OCI-LY3 (cell line): ENCODE results near the gene KTI12.
"Not testable (repeated sequence)": the region's sequence is repeated elsewhere in the genome, so short reads cannot be mapped to it uniquely, and the experiment has no call there.

Source experiments
- H2AFZ ChIP-seq: fragments of 200-600, 300-600 bp; shearing (Covaris generic); 2 replicates; pipeline ENCODE4 v1.6.0; 2014; ENCODE audit warnings: antibody characterized with exemption, low read depth, low read length
- H3K27ac ChIP-seq: fragments of 200-600, 300-600 bp; sonication (generic); 2 replicates; pipeline ENCODE4 v1.5.1; 2014; ENCODE audit warnings: mild to moderate bottlenecking, low read length, moderate library complexity, mixed read lengths
- H3K27me3 ChIP-seq: fragments of 200-600, 300-600 bp; sonication (generic); 2 replicates; pipeline ENCODE4 v1.6.1; 2014; ENCODE audit warnings: low read depth, low read length, mixed read lengths
- H3K36me3 ChIP-seq: fragments of 200-600, 300-600 bp; sonication (generic); replicated peaks from 2 replicates; pipeline ENCODE3; 2014; ENCODE audit warnings: low read depth, low read length, mixed read lengths
- H3K4me1 ChIP-seq: fragments of 300-600, 200-600 bp; sonication (generic); 2 replicates; pipeline ENCODE4 v1.6.1; 2014; ENCODE audit warnings: low read length, mixed read lengths
- H3K4me2 ChIP-seq: fragments of 200-600, 300-600 bp; sonication (generic); 2 replicates; pipeline ENCODE4 v1.6.1; 2014; ENCODE audit warnings: low read length, mixed read lengths
- H3K4me3 ChIP-seq: fragments of 300-600, 200-600 bp; sonication (generic); 2 replicates; pipeline ENCODE4 v1.5.1; 2014; ENCODE audit warnings: antibody characterized with exemption, mild to moderate bottlenecking, low read length, moderate library complexity
- H3K79me2 ChIP-seq: fragments of 300-600, 200-600 bp; shearing (Covaris generic); 2 replicates; pipeline ENCODE4 v1.6.1; 2014; ENCODE audit warnings: mild to moderate bottlenecking, low read length, mixed read lengths
- H3K9ac ChIP-seq: fragments of 300-600, 200-600 bp; shearing (Covaris generic); 2 replicates; pipeline ENCODE4 v1.6.0; 2014; ENCODE audit warnings: mild to moderate bottlenecking, low read length, moderate library complexity
- H3K9me3 ChIP-seq: fragments of 200-600, 300-600 bp; shearing (Covaris generic); 2 replicates; pipeline ENCODE4 v1.6.1; 2014; ENCODE audit warnings: low read length, mixed read lengths; ENCODE audit not compliant: insufficient read depth
- H4K20me1 ChIP-seq: fragments of 200-600, 300-600 bp; sonication (generic); 2 replicates; pipeline ENCODE4 v1.6.1; 2016; ENCODE audit warnings: low read length, mixed read lengths; ENCODE audit not compliant: insufficient read depth
- CTCF ChIP-seq: fragments of 200-600, 300-600 bp; sonication (generic); IDR thresholded peaks from 2 replicates; pipeline ENCODE4 v1.5.1; 2014; ENCODE audit warnings: antibody characterized with exemption, low read length, low read depth
- EZH2phosphoT487 ChIP-seq: fragments of 200-600 bp; shearing (Covaris generic); IDR thresholded peaks from 2 replicates; pipeline ENCODE4 v1.6.1; 2018; ENCODE audit warnings: antibody characterized with exemption, mixed run types, low read depth

KTI12 gene

DNA sequence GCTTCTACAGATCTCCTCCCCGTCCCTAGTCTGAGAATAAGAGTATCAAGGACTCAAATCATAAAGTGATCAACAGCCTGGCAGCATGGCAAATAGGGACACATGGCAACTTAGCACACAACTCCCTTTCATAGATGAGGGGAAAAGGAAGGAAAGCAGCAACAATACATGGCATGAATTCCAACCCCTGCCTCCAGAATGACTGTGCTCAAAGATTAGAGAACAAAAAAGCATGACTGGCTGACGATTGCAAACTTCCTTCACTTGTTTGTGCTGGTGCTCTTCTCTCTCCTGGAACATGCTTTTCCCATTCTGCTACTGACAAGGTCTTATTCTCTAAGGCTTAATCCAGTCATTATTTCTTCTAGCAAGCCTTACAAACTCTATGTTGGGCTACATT lies 11.5 kb downstream of the KTI12 start:
- Histone ChIP-seq H2AFZ (no peak overlapping the region), H3K4me3 (no peak overlapping the region), H3K36me3 (peaks cover 6% of the 10 kb centered on the region), H3K9ac (no peak overlapping the region), H3K4me1 (no peaks in the 10 kb centered on the region), H4K20me1 (no peaks in the 10 kb centered on the region), H3K79me2 (no peaks in the 10 kb centered on the region), H3K9me3 (no peaks in the 10 kb centered on the region), H3K27ac (no peak overlapping the region), H3K4me2 (no peak overlapping the region), H3K27me3 (no peaks in the 10 kb centered on the region)
- TF ChIP-seq EZH2phosphoT487 = no peak
- no peak for TF ChIP-seq CTCF

DNA sequence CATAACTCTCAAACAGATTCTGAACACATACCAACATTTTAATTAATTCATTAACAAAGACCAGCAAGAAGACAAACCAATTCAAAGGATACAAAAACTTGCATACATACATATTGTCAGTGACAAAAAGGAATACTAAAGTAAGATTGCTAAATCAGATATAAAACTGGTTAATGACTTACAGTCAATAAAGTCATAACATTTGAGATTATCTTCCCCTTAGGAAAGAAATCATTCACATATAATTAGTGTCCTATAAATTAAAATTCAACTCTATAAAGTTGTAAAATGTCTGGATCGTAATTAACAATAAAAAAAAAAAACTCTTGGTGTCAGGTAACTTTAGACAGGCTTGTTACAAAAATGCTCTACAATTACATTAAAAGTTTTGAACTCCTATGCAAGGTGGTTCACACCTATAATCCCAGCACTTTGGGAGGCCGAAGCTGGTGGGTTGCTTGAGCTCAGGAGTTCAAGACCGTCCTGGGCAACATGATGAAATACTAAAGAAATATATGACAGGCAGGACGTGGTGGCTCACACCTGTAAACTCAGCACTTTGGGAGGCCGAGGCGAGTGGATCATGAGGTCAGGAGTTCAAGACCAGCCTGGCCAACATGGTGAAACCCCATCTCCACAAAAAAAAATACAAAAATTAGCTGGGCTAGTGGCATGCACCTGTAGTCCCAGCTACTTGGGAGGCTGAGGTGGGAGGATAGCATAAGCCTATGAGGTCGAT lies 25.4 kb downstream of the KTI12 start:
- TF ChIP-seq CTCF (no peak), EZH2phosphoT487 (no peak)
- Histone ChIP-seq H2AFZ (0 out of 2 replicates have a peak overlapping the region, but pooled peaks have one; percentile 74), H3K27me3 (no peaks in the 10 kb centered on the region), H3K4me3 (no peak overlapping the region), H3K27ac (no peak overlapping the region), H3K9ac (no peak overlapping the region), H4K20me1 (no peaks in the 10 kb centered on the region), H3K79me2 (no peaks in the 10 kb centered on the region), H3K36me3 (no peaks in the 10 kb centered on the region), H3K4me1 (peaks cover 22% of the 10 kb centered on the region), H3K4me2 (no peak overlapping the region), H3K9me3 (no peaks in the 10 kb centered on the region)

DNA sequence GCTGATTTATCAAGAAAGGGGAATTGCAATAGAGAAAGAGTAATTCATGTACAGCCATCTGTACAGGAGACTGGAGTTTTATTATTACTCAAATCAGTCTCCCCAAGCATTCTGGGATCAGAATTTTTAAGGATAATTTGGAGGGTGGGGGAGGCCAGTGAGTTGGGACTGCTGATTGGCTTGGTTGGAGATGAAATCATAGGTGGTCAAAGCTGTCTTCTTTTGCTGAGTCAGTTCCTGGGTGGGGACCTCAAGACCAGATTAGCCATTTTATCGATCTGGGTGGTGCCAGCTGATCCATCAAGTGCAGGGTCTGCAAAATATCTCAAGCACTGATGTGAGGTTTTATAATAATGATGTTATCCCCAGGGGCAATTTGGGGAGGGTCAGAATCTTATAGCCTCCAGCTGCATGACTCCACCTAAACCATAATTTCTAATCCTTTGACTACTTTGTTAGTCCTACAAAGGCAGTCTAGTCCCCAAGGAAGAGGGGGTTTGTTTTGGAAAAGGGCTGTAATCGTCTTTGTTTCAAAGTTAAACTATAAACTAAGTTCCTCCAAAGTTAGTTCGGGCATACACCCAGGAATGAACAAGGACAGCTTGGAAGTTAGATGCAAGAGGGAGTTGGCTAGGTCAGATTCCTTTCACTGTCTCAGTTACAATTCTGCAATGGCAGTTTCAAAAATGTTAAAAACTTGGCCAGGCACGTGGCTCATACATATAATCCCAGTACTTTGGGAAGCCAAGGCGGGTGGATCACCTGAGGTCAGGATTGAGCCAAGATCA lies 26.2 kb downstream of the KTI12 start:
- H3K4me2 ChIP-seq = peak overlapping the region; percentile 73

GRCh38 chr1:52006081-52006553 lies 27.5 kb downstream of the KTI12 start:
- not testable (repeated sequence) for H3K9ac ChIP-seq, H4K20me1 ChIP-seq, H3K27ac ChIP-seq, H3K9me3 ChIP-seq, H2AFZ ChIP-seq, H3K36me3 ChIP-seq, H3K27me3 ChIP-seq, H3K79me2 ChIP-seq
- Histone ChIP-seq H3K4me2 (peak overlapping the region; percentile 73), H3K4me1 (peaks cover 22% of the 10 kb centered on the region), H3K4me3 (peak overlapping the region; percentile 58)

More for the DNA sequence above, 26.2 kb downstream of the KTI12 start:
- Histone ChIP-seq H3K9me3 (no peaks in the 10 kb centered on the region), H3K27ac (no peak overlapping the region), H2AFZ (peak overlapping the region; percentile 74; the same call in 1 of the 2 replicates), H3K79me2 (no peaks in the 10 kb centered on the region), H3K36me3 (no peaks in the 10 kb centered on the region), H3K27me3 (no peaks in the 10 kb centered on the region), H3K4me1 (peaks cover 22% of the 10 kb centered on the region), H3K9ac (peak overlapping the region; percentile 32; the same call in 1 of the 2 replicates), H3K4me3 (peak overlapping the region; percentile 60), H4K20me1 (no peaks in the 10 kb centered on the region)
- TF ChIP-seq EZH2phosphoT487 = no peak
- no peak for TF ChIP-seq CTCF

- H3K4me3 ChIP-seq, H3K9me3 ChIP-seq, H3K79me2 ChIP-seq, H3K9ac ChIP-seq, H3K27ac ChIP-seq, H3K36me3 ChIP-seq, H3K27me3 ChIP-seq, H2AFZ ChIP-seq, H4K20me1 ChIP-seq: not testable (repeated sequence)
- peak overlapping the region; percentile 73; the same call in 1 of the 2 replicates for H3K4me2 ChIP-seq
- H3K4me1 ChIP-seq = peaks cover 22% of the 10 kb centered on the region
Observed at GRCh38 chr1:52005548-52005947, 28.1 kb downstream of the KTI12 start.
